Activated B cell treated with CpG ODN at 0.5 μM for 24 hours (primary cell): ENCODE data around the gene CPLX3. TPM values are rescaled to one million over a fixed set of nuclear protein-coding genes. Genes with fewer than 3 reads are reported as not detected.

ENCODE experiments used
- ATAC-seq: fragments of 200-7000 bp; cut with Tn5 transposase; one replicate; pipeline ENCODE4 v1.10.0; 2021; ENCODE audit warnings: low read depth, mild to moderate bottlenecking, moderate library complexity
- CTCF ChIA-PET: fragments of 350-600 bp; sonication (Branson Sonifier 250); formaldehyde crosslinking; loops from one replicate; lab custom pipeline; 2021; ENCODE audit warnings: antibody characterized with exemption; lab: Charles Lee
- POLR2A ChIA-PET: fragments of 350-600 bp; sonication (Branson Sonifier 250); formaldehyde crosslinking; loops from one replicate; lab custom pipeline; 2021; ENCODE audit warnings: antibody characterized with exemption; lab: Charles Lee
- DNase-seq: peaks from one replicate; pipeline ENCODE4 v3.0.0; 2022
- H3K27ac Mint-ChIP-seq: one replicate; pipeline ENCODE4 v1.8.0; 2020; ENCODE audit warnings: mixed read lengths
- H3K27me3 Mint-ChIP-seq: one replicate; pipeline ENCODE4 v1.8.0; 2021; ENCODE audit warnings: mixed read lengths
- H3K36me3 Mint-ChIP-seq: one replicate; pipeline ENCODE4 v1.8.0; 2021; ENCODE audit warnings: low read depth, mixed read lengths
- H3K4me1 Mint-ChIP-seq: one replicate; pipeline ENCODE4 v1.8.0; 2021; ENCODE audit warnings: mixed read lengths
- H3K4me3 Mint-ChIP-seq: one replicate; pipeline ENCODE4 v1.8.0; 2020; ENCODE audit warnings: mild to moderate bottlenecking, mixed read lengths
- H3K9me3 Mint-ChIP-seq: one replicate; pipeline ENCODE4 v1.8.0; 2020; ENCODE audit warnings: mixed read lengths
- intact Hi-C: fragments of 100-400 bp; cut with micrococcal nuclease; formaldehyde crosslinking; loops from one replicate; pipeline ENCODE4 v1.15.1; 2024
- total RNA-seq: library from RNA; stranded (reverse); gene quantifications from 2 replicates; pipeline ENCODE4 v1.2.3, GENCODE V29; 2022
- TF ChIP-seq, protein P1 (sequence below): fragments of 200-600 bp; IDR thresholded peaks from one replicate; pipeline ENCODE4 v1.8.0; 2022; ENCODE audit warnings: antibody characterized with exemption, mild to moderate bottlenecking

The CPLX3 gene
- total RNA-seq, 1 donor from 2014 or later = 0.22 TPM

GRCh38 chr15:74808840-74809229 is 17.6 kb upstream of the CPLX3 start:
- Mint-ChIP-seq H3K4me1 (peaks cover 29% of the 10 kb centered on the region), H3K4me3 (no peak overlapping the region), H3K36me3 (peaks cover 13% of the 10 kb centered on the region), H3K27me3 (no peaks in the 10 kb centered on the region), H3K9me3 (no peaks in the 10 kb centered on the region), H3K27ac (peak overlapping the region; percentile 73)
- intact Hi-C loops = no loop called here
- POLR2A ChIA-PET = interaction anchor here (32.5 kb wide), 1 partner anchor 29 kb away, joined by 2569 read pairs; the partner anchor contains the start of gene CSK
- DNase-seq = no peak
- peak; percentile 11 for ATAC-seq
- TF ChIP-seq, protein P1, sequence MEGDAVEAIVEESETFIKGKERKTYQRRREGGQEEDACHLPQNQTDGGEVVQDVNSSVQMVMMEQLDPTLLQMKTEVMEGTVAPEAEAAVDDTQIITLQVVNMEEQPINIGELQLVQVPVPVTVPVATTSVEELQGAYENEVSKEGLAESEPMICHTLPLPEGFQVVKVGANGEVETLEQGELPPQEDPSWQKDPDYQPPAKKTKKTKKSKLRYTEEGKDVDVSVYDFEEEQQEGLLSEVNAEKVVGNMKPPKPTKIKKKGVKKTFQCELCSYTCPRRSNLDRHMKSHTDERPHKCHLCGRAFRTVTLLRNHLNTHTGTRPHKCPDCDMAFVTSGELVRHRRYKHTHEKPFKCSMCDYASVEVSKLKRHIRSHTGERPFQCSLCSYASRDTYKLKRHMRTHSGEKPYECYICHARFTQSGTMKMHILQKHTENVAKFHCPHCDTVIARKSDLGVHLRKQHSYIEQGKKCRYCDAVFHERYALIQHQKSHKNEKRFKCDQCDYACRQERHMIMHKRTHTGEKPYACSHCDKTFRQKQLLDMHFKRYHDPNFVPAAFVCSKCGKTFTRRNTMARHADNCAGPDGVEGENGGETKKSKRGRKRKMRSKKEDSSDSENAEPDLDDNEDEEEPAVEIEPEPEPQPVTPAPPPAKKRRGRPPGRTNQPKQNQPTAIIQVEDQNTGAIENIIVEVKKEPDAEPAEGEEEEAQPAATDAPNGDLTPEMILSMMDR = no peak
- CTCF ChIA-PET = interaction anchor here (0.6 to 26.2 kb wide), 2 partner anchors 9 to 32 kb away, joined by 3 to 1146 read pairs; partner anchors contain the start of gene CSK

- ChIA-PET CTCF (interaction anchor here (0.6 to 26.2 kb wide), 2 partner anchors 9 to 33 kb away, joined by 3 to 1146 read pairs; partner anchors contain the start of gene CSK), POLR2A (interaction anchor here (0.5 to 32.5 kb wide), 4 partner anchors 30 to 568 kb away, joined by 3 to 2569 read pairs (median 4); partner anchors contain the start of gene CSK)
- Mint-ChIP-seq H3K4me3 (no peak overlapping the region), H3K9me3 (no peaks in the 10 kb centered on the region), H3K36me3 (peaks cover 8% of the 10 kb centered on the region), H3K4me1 (peaks cover 29% of the 10 kb centered on the region), H3K27me3 (no peaks in the 10 kb centered on the region), H3K27ac (peak overlapping the region; percentile 73)
- TF ChIP-seq, protein P1 = no peak
- intact Hi-C loops = no loop called here
- ATAC-seq (peak; percentile 6), DNase-seq (no peak)
These were observed 17.2 kb upstream of the CPLX3 start for GRCh38 chr15:74809242-74809641.

- H3K27ac Mint-ChIP-seq = no peak overlapping the region
- no peak overlapping the region for H3K4me3 Mint-ChIP-seq
- TF ChIP-seq, protein P1 = no peak
These were observed 16.5 kb upstream of the CPLX3 start for GRCh38 chr15:74809956-74810355.

GRCh38 chr15:74812533-74812932 is 13.9 kb upstream of the CPLX3 start, which contains the start of gene LMAN1L:
TSS of gene LMAN1L (plus strand) at chr15:74812835. CDS start at chr15:74812855, 20 bp downstream.
- Mint-ChIP-seq H3K4me1 (peaks cover 24% of the 10 kb centered on the region), H3K9me3 (no peaks in the 10 kb centered on the region), H3K27me3 (no peaks in the 10 kb centered on the region), H3K27ac (no peak within 1 kb of the TSS), H3K4me3 (no peak within 1 kb of the TSS), H3K36me3 (no peaks in the 10 kb centered on the region)
- ChIA-PET CTCF (no interaction called here), POLR2A (no interaction called here)
- ATAC-seq (no peak), DNase-seq (no peak)
- TF ChIP-seq, protein P1 = no peak
- intact Hi-C loops = no loop called here

More at GRCh38 chr15:74809956-74810355, 16.5 kb upstream of the CPLX3 start:
- no peak for ATAC-seq
- POLR2A ChIA-PET = interaction anchor here (0.6 to 0.8 kb wide), 5 partner anchors 13 to 60 kb away, joined by 3 to 6 read pairs (median 6); no protein-coding TSS in a partner anchor
- H3K9me3 Mint-ChIP-seq = no peaks in the 10 kb centered on the region
- DNase-seq = no peak
- CTCF ChIA-PET = interaction anchor here (1.5 to 26.2 kb wide), 2 partner anchors 11 to 33 kb away, joined by 5 to 1146 read pairs; partner anchors contain the start of gene CSK
- intact Hi-C loops = no loop called here
- H3K4me1 Mint-ChIP-seq = peaks cover 26% of the 10 kb centered on the region
- peaks cover 3% of the 10 kb centered on the region for H3K36me3 Mint-ChIP-seq
- H3K27me3 Mint-ChIP-seq = no peaks in the 10 kb centered on the region

DNA sequence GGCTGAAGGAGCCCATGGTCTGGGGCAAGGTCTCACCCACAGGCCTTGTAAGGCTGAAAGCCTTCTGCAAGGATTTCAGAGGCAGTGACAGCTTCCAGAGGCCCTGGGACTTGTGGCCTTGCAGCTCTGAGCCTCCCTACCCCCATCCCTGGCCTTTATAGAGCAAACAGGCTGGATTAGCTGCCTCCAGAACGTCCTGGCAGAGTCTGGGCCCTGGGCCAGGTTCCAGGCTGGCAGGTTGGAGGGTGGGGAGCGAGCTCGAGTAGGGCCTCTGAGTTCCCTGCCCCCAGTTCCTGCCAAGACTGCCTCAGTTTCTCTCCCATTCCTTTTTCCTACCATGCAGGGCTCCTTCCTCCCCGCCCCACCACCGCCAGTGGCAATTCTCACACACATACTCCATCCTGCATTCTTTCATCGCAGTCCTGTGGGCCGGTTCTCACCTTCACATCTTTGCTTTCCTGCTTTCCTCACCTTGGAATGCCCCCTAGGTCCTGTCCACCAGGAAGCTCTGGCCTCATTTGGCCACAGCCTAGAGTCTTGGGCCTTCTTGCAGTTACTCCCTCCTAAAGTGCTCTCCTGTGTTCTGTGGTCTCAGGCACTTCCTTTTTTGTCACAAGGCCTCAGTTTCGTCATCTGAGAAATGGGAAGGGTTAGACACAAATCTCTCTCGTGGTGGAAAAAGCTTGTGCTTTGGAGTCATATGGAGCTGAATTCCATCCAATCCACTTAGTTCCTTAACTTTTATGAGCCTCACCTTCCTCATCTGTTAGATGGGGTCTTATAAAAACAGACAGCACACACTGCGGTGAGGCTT is 11.1 kb upstream of the CPLX3 start:
- Mint-ChIP-seq H3K4me3 (no peak overlapping the region), H3K36me3 (no peaks in the 10 kb centered on the region), H3K9me3 (no peaks in the 10 kb centered on the region), H3K27ac (no peak overlapping the region), H3K27me3 (no peaks in the 10 kb centered on the region), H3K4me1 (peaks cover 25% of the 10 kb centered on the region)
- ChIA-PET CTCF (no interaction called here), POLR2A (interaction anchor here (1.0 kb wide), 1 partner anchor 11 kb away, joined by 3 read pairs; the partner anchor contains the start of gene CPLX3)
- intact Hi-C loops = no loop called here
- DNase-seq (no peak), ATAC-seq (no peak)
- TF ChIP-seq, protein P1 = no peak
